Measurements from ENCODE around the gene LRRC47.
"Not testable (repeated sequence)": the region's sequence is repeated elsewhere in the genome, so short reads cannot be mapped to it uniquely, and the experiment has no call there.

Gene LRRC47

GRCh38 chr1:3814771-3815561, 18.7 kb upstream of the LRRC47 start:
- DNase-seq: no peak

GRCh38 chr1:3814065-3814464, 17.8 kb upstream of the LRRC47 start:
- DNase-seq: no peak

GRCh38 chr1:3811595-3811911, 15.3 kb upstream of the LRRC47 start:
- DNase-seq: no peak

- not testable (repeated sequence) for DNase-seq
These were observed 14.0 kb upstream of the LRRC47 start for GRCh38 chr1:3810149-3810761.

GRCh38 chr1:3809680-3810079, 13.4 kb upstream of the LRRC47 start:
- DNase-seq: no peak

GRCh38 chr1:3807769-3808168, 11.5 kb upstream of the LRRC47 start:
- DNase-seq: no peak

- no peak for DNase-seq
These were observed 8.7 kb upstream of the LRRC47 start for GRCh38 chr1:3805038-3805437.

GRCh38 chr1:3804627-3804944, 8.3 kb upstream of the LRRC47 start:
- DNase-seq: not testable (repeated sequence)

- DNase-seq: no peak
These were observed 7.8 kb upstream of the LRRC47 start for GRCh38 chr1:3803905-3804626.

- DNase-seq: not testable (repeated sequence)
These were observed 4.5 kb upstream of the LRRC47 start for GRCh38 chr1:3800795-3801194.

- no peak for DNase-seq
These were observed 3.8 kb upstream of the LRRC47 start for GRCh38 chr1:3799976-3800685.

GRCh38 chr1:3795453-3796214, 664 bp downstream of the LRRC47 start:
- DNase-seq: no peak

- no peak for DNase-seq
These were observed 5.3 kb downstream of the LRRC47 start for GRCh38 chr1:3790952-3791351.

- DNase-seq: no peak
These were observed 5.8 kb downstream of the LRRC47 start for GRCh38 chr1:3790500-3790923.

- no peak for DNase-seq
These were observed 6.6 kb downstream of the LRRC47 start for GRCh38 chr1:3789421-3790300.

- DNase-seq: no peak
These were observed 7.4 kb downstream of the LRRC47 start for GRCh38 chr1:3788756-3789420.

- DNase-seq: no peak
These were observed 8.3 kb downstream of the LRRC47 start for GRCh38 chr1:3787745-3788605.

- peak; percentile 51 for DNase-seq
These were observed 9.0 kb downstream of the LRRC47 start for GRCh38 chr1:3787349-3787715.

- no peak for DNase-seq
These were observed 9.6 kb downstream of the LRRC47 start for GRCh38 chr1:3786468-3787348.
